Upper lobe of left lung (tissue), 6 donors: ENCODE results near the gene MYO16. TPM values are rescaled to one million over a fixed set of nuclear protein-coding genes. Genes with fewer than 3 reads are reported as not detected.

Experiments used
- ATAC-seq, 2 donors: fragments of 200-7000 bp; cut with Tn5 transposase; one replicate each; pipeline ENCODE4 v1.9.1; 2022; ENCODE audit warnings: mild to moderate bottlenecking in 2 of 2, moderate library complexity in 2 of 2; ENCODE audit not compliant: low FRiP score in 2 of 2
- DNase-seq, 2 donors: peaks; one replicate each; pipeline ENCODE4 v3.0.0-alpha.2; 2019 to 2020
- H3K27ac ChIP-seq, 4 donors: fragments of 200-600 bp; sonication (generic); one replicate each; pipeline ENCODE4 v1.5.1; 2016 to 2019
- H3K27me3 ChIP-seq, 4 donors: fragments of 200-600 bp; sonication (generic); one replicate each; pipeline ENCODE4 v1.5.1; 2017 to 2019
- H3K36me3 ChIP-seq, 4 donors: fragments of 200-600 bp; sonication (generic); one replicate each; pipeline ENCODE4 v1.5.1; 2016 to 2019
- H3K4me1 ChIP-seq, 4 donors: fragments of 200-600 bp; sonication (generic); one replicate each; pipeline ENCODE4 v1.5.1; 2018 to 2019
- H3K4me3 ChIP-seq, 4 donors: fragments of 200-600 bp; sonication (generic); one replicate each; pipeline ENCODE4 v1.5.1; 2017 to 2019; ENCODE audit warnings: mild to moderate bottlenecking in 2 of 4, moderate library complexity in 1 of 4
- H3K9me3 ChIP-seq, 4 donors: fragments of 200-600 bp; sonication (generic); one replicate each; pipeline ENCODE4 v1.5.1; 2018 to 2019
- CTCF ChIP-seq, 6 experiments: fragments of 450-650 bp in 4 of 6; fragments of 200-600 bp in 2 of 6; sonication (generic) in 2 of 6; IDR thresholded peaks; one replicate each; pipeline ENCODE4 v1.5.1; 2016 to 2019; ENCODE audit warnings: antibody characterized with exemption in 6 of 6
- EP300 ChIP-seq, 4 donors: sonication (generic); formaldehyde crosslinking; IDR thresholded peaks; one replicate each; pipeline ENCODE4 v1.5.1; 2017; ENCODE audit warnings: antibody characterized with exemption in 4 of 4, control low read depth in 2 of 4
- POLR2A ChIP-seq, 4 donors: fragments of 450-650 bp; IDR thresholded peaks; one replicate each; pipeline ENCODE4 v1.5.1; 2016 to 2017; ENCODE audit warnings: antibody characterized with exemption in 4 of 4, mild to moderate bottlenecking in 2 of 4
- POLR2AphosphoS5 ChIP-seq, 2 donors: sonication (generic); formaldehyde crosslinking; IDR thresholded peaks; one replicate each; pipeline ENCODE4 v1.5.1; 2017; ENCODE audit warnings: antibody characterized with exemption in 2 of 2
- WGBS, 2 donors: methylation state at CpG; one replicate each; pipeline ENCODE4 v1.1.5; 2017 to 2018; 5-methylcytosine and 5-hydroxymethylcytosine counted together
- total RNA-seq, 6 donors: library from RNA; depleted of rRNA in 4 of 6; stranded (reverse); fragments of >200 nt in 4 of 6; gene quantifications; one replicate each; pipeline versions ENCODE4 v1.1.0 to v1.2.1, GENCODE V29; 2016 to 2021
- donor health status: DM: no; HTN: no; CAD: no; lungs with moderate emphysema.
- donor health status: DM: no; HTN: yes; CAD: no; lungs with severe emphysema.

The MYO16 gene
- total RNA-seq, 6 donors from 2014 or later, result under 0.01 to 0.55 (median 0.20) TPM; not detected in 1

- no peaks in the 10 kb centered on the region for H3K27me3 ChIP-seq
- WGBS, 2 donors, result 68 to 78% methylated on average over 3 of the region's 3 CpGs
- no peak overlapping the region for H3K27ac ChIP-seq
- no peak for ATAC-seq
- no peaks in the 10 kb centered on the region for H3K36me3 ChIP-seq
- no peak overlapping the region for H3K4me3 ChIP-seq
- no peak for TF ChIP-seq CTCF (IDR thresholded peaks at IDR 0.05)
- no peak for TF ChIP-seq POLR2AphosphoS5 (IDR thresholded peaks at IDR 0.05)
- TF ChIP-seq POLR2A (IDR thresholded peaks at IDR 0.05), result no peak
- no peak for TF ChIP-seq EP300 (IDR thresholded peaks at IDR 0.05)
- no peak for DNase-seq
- no peaks in the 10 kb centered on the region for H3K4me1 ChIP-seq
- H3K9me3 ChIP-seq, result peaks cover 0 to 15% (median 0%) of the 10 kb centered on the region in 4 donors
Measured at GRCh38 chr13:109220631-109221030, 591.2 kb downstream of the MYO16 start.

DNA sequence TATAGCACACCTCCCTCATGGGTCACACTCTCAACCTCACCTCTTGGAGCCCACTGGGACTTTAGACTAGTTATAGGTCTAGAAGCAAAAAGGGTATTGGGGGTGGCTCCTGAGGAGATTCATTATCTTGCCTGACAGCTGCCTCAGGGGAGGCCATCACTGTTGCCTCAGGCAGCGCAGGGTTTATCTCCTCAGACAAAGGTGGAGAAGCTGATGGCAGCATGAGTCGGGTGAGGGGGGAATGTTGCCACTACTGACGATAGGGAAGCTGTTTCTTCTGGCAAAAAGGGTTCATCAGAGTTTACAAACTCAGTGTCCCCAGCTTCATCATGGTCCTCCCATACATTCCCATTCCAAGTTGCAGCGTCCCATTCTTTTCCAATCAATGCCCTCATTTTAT lies 594.6 kb downstream of the MYO16 start:
- 62 to 65% methylated on average over 4 of the region's 4 CpGs for whole genome bisulfite sequencing, 2 donors
- Histone ChIP-seq H3K9me3 (peaks cover 0 to 17% (median 2%) of the 10 kb centered on the region in 4 donors), H3K27ac (no peak overlapping the region), H3K36me3 (no peaks in the 10 kb centered on the region), H3K4me1 (no peaks in the 10 kb centered on the region), H3K4me3 (no peak overlapping the region), H3K27me3 (no peaks in the 10 kb centered on the region)
- ATAC-seq (no peak), DNase-seq (no peak)
- TF ChIP-seq POLR2AphosphoS5 (IDR thresholded peaks at IDR 0.05) (no peak), CTCF (IDR thresholded peaks at IDR 0.05) (no peak), EP300 (IDR thresholded peaks at IDR 0.05) (no peak), POLR2A (IDR thresholded peaks at IDR 0.05) (no peak)

GRCh38 chr13:109226631-109227030 lies 597.2 kb downstream of the MYO16 start:
- 75 to 88% methylated on average over 1 of the region's 1 CpG for WGBS, 2 donors
- TF ChIP-seq CTCF (IDR thresholded peaks at IDR 0.05) (no peak), POLR2A (IDR thresholded peaks at IDR 0.05) (no peak), POLR2AphosphoS5 (IDR thresholded peaks at IDR 0.05) (no peak), EP300 (IDR thresholded peaks at IDR 0.05) (no peak)
- Histone ChIP-seq H3K9me3 (peaks cover 0 to 19% (median 2%) of the 10 kb centered on the region in 4 donors), H3K36me3 (no peaks in the 10 kb centered on the region), H3K4me1 (no peaks in the 10 kb centered on the region), H3K27ac (no peak overlapping the region), H3K4me3 (no peak overlapping the region), H3K27me3 (no peaks in the 10 kb centered on the region)
- ATAC-seq, result no peak
- DNase-seq, result no peak

DNA sequence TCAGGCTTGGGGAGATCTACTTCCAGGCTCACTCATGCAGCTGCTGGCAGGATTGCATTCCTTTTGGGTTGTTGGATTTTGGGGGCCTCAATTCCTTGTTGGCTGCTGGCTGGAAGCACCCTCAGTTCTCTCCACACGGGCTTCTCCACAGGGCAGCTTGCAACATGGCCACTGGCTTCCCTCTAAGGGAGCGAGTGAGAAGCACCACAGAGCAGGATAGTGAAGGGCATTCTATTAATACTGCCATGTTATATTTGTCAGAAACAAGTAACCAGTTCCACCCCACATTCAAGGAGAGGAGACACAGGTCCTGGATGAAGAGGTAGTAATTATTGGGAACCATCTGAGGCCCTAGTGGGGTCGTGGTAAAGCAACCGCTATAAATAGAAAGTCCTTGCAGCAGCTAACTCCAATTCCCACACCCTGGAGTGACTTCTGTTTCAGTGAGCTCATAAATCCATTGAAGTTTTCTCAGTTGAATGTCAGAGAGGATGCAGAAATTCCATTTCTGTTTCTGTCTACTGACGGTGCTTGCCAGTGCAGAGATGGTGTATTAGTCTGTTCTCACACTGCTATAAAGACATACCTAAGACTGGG lies 598.0 kb downstream of the MYO16 start:
- 63 to 68% methylated on average over 5 of the region's 5 CpGs for WGBS, 2 donors
- H3K36me3 ChIP-seq, result no peaks in the 10 kb centered on the region

More for the DNA sequence above, 598.0 kb downstream of the MYO16 start:
- ATAC-seq (no peak), DNase-seq (no peak)
- peaks cover 0 to 19% (median 2%) of the 10 kb centered on the region in 4 donors for H3K9me3 ChIP-seq
- no peaks in the 10 kb centered on the region for H3K4me1 ChIP-seq
- H3K27ac ChIP-seq, result no peak overlapping the region
- no peak overlapping the region for H3K4me3 ChIP-seq
- TF ChIP-seq POLR2AphosphoS5 (IDR thresholded peaks at IDR 0.05), result no peak
- TF ChIP-seq POLR2A (IDR thresholded peaks at IDR 0.05), result no peak
- no peak for TF ChIP-seq CTCF (IDR thresholded peaks at IDR 0.05)
- no peaks in the 10 kb centered on the region for H3K27me3 ChIP-seq
